ENCODE measurements around the gene MAPK14.

- TF ChIP-seq CTCF (IDR thresholded peaks at IDR 0.05; ENCODE audit: insufficient read depth, low read depth, low read length): no peak
- no peak for TF ChIP-seq EZH2 (IDR thresholded peaks at IDR 0.05; ENCODE audit: insufficient read depth, low read length)
These were observed 91.0 kb downstream of the MAPK14 start for GRCh38 chr6:36118550-36119107.
